Stimulated activated CD8-positive, alpha-beta memory T cell treated with anti-CD3 and anti-CD28 coated beads, Interleukin-7, amount 100 ng/mL, for 48 hours (primary cell): Measurements from ENCODE around the gene MRPS15.

Experiments used
- DNase-seq, 2 donors: peaks; one replicate each; pipeline ENCODE4 v3.0.0-alpha.2; 2020; ENCODE audit warnings: low read depth in 1 of 2; ENCODE audit errors: extremely low read depth in 1 of 2

Gene MRPS15

DNA sequence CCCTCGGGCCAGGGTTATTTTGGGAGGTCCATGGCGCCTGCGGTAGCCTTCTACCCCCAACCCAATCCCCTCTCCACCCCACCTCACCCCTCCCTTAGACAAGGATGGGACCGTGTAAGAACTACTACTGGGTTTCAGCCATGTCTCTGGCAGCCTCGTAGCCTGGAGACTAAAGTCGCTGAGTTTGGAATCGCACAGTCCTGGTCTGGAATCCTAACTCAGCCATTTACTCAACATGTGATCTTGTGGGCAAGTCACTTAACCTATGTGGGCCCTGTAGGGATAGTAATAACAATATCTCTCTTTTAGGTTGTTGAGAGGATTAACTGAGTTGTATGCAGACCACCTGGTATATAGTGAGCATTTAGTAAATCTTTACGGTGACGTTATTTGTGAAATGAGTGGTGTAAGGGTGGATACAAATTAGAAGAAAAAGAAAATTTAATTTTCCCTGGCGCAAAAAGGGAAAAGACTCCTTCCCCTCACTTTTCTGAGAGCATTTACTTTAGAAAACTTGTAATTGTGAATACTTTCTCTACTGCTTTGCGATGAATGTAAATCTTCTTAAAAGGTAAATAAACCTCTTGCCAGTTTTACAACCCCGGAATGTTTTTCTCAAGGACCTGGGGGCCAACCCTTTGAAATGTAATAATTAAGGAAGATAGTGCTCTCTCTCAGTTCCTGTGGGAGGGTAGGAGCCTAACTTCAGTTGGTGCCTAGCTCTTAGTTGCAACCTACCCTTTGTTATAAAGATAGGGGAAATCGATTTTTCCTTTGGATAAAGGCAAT is 615 bp upstream of the MRPS15 start:
- DNase-seq: no peak

DNA sequence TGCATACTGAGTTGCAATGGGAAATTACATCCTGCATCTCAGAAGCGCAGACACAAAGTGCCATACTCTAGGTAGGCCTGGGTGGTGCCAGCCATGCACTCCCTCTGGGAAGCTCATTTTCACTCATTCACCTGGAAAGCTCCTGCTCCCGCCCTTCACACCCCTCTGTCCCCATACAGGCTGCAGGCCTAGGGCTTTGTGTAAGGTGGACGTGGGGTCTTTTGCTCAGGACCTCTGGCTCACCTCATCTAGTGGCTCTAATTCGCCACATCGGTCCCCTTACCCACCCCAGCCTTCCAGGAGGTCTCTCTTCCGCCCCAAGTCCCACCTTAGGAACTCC is 751 bp downstream of the MRPS15 start:
- DNase-seq: no peak

DNA sequence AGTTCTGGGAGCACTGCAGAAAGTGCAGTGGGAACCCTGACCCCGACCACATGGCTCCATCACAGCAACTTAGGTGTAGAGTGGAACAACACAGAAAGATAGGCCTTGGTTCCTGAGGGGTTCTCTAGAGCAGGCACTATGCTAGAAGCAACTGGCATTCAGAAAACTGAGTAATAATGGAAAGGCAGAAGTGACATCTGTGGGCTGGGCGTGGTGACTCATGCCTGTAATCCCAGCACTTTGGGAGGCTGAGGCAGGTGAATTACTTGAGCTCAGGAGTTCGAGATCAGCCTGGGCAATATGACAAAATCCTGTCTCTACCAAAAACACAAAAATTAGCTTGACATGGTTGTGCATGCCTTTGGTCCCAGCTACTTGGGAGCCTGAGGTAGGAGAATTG is 5.3 kb downstream of the MRPS15 start:
- peak; percentile 18 to 64 for DNase-seq

DNA sequence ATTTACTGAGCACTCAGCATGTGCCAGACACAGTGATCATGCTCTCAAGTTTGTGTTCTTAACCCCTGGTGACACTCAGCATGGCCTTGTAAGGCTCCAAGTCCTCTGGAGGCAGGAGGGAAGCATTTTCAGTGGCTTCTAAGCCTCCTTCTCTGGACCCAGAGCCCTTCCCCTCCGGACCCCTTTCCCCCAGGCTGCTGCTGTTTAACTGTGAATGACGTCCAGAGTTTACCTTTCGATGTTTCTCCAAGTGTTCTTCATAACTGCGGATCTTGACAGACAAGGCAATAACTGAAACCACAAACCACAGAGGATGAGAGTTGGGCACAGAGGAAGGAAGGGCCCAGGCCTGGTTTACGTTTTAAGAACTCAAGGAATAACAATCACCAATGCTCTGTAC is 6.5 kb downstream of the MRPS15 start:
- no peak for DNase-seq

DNA sequence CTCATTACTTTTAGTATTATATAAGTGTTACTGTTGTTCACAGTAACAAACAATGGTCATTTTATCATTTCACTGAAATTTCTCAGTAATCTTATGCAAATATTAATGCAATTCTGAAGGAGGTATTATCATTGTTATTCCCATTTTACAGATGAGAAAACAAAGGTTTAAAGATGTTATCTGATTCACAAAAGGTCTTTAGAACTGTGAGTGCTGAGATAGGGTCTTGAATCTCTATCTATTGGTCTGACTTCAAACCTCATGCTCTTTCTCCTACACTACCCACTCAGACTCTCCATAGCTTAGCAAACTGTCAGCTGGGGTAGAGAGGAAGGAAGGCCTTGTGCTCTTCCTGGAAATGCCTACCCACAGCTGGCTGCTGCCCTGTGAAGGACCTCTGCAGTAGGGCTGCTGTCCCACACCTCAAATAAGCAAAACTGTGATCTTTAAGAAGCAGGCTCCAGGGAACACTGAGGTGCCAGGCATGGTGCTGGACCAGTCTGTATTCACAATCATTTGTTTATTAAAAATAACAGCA is 7.7 kb downstream of the MRPS15 start:
- no peak for DNase-seq

DNA sequence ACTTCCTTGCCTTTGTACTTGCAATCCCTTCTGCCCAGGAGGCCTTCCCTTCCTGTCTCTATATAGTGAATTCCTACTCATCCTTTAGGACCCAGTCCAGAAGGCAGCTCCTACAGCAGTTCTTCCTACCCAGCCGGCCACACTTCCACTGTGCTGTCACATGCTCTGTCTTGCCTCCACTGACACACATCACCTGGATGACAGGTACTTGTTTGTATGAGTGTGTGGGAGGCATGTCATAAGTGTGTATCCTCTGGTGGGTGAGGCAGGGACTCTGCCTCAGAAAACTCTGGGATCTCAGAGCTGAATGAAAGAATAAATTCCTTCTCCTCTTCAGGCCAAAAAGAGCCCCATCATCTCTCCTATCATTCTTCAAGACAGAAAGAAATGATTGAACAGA is 8.8 kb downstream of the MRPS15 start:
- DNase-seq: no peak

DNA sequence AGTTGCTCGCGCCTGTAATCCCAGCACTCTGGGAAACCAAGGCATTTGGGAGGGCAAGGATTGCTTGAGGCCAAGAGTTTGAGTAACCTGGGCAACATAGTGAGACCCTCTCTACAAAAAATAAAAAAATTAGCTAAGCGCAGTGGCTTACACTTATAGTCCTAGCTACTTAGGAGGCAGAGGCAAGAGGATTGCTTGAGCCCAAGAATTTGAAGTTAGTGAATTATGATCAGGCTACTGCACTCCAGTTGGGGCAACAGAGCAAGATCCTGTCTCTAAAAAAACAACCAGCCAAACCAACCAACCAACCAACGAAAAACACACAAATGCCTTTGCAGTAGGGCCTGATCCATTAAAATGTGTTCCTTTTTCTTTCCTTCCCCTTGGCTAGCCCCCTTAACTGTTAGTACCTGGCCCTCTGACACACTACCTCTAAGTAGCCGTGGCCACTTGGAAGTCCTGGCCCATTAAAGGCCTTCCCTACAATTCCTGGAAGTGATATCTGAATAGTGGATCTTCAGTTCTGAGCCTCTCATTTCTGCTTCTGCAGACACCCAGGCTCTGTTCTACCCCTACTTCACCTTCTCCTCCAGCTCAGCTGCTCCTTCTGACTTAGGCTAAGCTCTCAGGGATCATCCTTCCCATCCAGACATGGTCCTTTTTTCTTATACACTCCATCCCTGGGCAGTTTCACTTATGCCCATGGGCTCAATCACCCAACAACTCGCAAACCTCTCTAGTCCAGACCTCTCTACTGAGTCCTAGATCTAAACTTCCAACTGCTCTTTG is 10.4 kb downstream of the MRPS15 start:
- DNase-seq: no peak

DNA sequence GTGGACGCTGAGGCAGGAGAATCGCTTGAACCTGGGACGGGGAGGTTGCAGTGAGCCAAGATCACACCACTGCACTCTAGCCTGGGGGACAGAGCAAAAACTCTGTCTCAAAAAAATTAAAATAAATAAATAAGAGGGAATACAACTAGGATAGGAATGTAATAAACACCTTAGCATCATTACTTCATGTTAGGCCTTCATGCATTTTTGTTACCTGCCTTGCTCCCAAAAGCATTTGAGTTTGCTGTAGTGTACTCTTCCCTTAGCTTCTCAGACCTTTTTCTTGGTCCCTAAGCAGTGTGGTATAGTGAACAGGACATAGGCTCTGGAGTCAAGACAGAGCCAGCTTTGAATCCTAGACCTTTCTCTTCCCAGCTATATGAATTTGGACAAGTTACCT is 11.1 kb downstream of the MRPS15 start:
- DNase-seq: no peak

DNA sequence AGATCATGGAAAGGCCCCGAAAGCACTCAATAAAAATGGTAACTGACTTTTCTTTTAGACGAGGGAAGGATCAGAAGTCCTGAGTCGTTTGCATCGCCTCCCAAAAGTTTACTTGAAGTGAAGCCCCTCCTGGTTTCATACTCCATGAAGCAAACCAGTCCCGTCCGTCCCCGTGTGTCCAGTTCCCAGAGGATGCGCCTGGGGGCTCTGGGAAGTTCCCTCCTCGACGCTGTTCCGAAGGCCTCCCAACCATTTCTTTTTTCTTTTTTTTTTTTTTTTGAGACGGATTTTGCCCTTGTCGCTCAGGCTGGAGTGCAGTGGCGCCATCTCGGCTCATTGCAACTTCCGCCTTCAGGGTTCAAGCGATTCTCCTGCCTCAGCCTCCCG is 13.3 kb downstream of the MRPS15 start:
- no peak for DNase-seq

DNA sequence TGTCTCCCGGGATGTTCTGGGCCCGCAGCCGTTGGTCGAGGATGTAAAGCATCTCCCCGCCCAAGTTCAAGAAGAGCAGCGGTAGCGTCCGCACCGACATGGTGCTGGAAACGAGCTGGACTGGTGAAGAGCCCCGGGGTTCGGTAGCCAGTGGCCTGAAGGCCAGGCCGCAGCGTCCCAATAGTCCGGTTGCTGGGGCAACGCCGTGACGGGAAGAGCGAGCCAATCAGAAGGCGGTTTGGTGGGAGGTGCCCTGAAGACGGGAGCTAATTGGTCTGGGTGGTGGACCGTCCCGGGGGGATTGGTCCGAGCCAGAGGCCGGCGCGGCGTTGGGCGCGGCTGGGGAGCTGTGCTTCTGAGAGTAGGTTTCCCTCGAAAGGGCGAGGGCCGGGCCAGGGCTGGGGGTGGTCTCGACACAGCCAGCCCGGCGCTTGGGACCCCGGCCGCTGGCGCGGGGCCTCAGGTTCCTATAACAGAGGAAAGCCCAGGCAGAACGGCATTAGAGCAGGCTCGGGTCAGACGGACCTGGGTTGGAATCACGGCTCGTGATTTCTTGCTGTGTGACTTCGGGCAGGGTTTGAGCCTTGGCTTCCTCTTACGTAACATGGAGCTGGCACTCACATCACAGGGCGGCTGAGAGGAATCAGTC is 13.8 kb downstream of the MRPS15 start, which contains the start of gene OSCP1:
Gene OSCP1 (minus strand): TSS at position 182 of the 649 bp plus-strand sequence. CDS start 82 bp downstream, at position 100.
- peak; percentile 69 to 83 for DNase-seq

DNA sequence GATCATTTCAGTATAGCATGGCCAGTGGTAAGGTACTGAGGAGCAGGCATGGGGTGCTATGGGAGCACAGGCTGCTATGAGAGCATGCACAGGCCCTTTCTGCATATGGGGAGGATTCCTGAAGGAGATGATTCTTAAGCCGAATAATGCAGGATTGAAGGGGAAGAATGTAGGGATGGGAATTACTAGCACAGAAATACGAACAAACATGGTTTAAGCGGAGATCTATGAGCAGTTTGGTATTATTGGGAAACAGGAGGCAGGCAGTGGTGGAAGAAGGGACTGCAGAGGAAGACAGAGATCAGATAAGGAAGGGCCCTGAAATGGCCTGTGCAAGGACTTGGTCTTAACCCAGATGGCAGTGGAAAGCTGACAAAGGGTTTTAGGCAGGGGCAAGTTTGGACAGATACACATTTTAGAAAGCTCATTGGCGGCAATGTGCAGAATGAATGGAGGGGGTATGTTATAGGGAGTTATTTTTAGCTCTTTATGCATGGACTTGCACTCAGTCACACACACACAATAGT is 15.6 kb downstream of the MRPS15 start:
- DNase-seq: no peak

DNA sequence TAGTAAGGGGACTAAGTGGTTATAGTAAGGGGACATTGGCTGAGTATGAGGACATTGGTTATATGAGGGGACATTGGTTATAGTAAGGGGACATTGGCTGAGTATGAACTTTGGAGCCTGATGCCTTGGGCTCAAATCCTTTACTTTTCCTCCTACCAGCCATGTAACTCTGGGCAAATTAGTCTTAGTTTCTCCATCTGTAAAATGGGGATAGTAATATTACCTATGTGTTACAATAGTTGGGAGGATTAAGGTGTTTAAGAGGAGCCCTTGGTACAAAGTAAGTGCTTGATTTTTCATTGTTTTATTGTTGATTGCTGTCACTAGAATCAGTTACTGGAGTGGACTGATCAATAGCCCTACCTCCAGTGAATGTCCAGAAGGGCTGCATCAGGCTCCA is 16.7 kb downstream of the MRPS15 start:
- DNase-seq: no peak

DNA sequence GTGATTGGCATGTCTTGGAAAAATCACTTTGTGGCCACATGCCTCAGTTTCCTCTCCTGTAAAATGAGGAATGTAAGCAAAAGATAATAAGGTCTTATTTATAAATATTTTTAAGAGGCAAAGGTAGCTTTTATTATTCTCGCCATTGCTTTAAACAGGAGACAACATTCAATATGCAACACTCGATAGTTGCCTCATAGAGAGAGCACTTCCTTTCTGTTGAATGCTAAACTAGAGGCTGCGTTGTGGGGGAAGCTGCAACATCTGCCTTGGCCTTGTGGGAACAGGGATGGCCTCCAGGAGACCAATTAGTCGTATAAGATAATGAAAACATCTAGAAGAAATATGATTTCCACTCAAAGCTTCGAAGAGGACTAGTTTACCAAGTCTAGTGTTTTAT is 17.4 kb downstream of the MRPS15 start:
- DNase-seq: no peak

DNA sequence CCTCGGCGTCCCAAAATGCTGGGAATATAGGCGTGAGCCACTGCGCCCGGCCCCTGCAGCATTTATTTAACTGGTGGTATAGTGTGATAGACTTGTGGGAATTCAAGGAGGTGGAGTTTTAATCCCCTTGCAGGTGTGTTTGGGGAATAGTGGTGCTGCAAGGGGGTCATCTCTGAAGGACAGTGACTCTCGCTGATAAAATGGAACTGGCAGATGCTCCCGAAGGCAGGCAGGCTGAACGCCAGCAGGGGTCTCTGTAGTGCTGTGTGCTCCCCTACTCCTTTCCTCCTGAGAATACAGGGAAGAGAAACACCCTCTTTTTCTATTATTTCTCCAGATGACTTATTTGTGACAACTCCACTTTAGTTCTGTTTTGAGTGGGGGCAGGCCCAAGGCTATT is 17.9 kb downstream of the MRPS15 start:
- no peak for DNase-seq

DNA sequence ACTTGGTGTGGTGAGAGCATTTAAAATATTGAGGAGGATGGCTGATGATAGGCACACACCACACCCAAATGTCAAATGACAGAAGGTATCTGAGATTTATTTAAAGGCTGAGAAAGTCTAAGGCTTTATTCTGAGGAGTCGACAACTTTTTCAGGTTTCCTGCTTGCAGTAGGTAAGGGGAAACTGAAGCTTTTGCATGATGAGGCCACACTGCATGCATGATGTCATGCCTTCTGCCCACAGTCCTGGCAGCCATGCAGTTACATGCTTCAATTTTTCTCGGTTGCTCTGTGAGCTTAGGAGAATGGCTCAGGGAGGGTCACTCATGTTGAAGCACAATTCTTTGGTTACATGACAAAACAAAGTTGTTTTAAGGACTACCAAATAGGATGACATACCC is 20.9 kb downstream of the MRPS15 start:
- no peak for DNase-seq

DNA sequence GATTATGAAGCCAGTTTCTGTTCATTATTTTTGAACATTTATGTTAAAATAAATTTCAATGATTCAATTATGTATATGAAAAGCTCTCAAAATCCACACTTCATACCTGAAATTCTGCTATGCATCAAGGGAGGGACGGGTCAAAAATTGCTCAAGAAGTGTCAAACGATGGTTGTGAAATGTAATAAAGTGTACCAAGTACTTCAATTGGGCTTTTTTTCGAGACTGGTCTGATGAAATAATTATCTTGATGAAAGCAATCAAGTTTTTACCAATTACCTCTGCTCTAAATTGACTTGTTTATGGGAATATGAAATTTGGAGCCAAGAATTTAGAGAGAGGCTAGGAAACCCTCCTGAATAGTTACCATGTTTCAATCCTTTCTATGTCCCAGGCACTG is 21.8 kb downstream of the MRPS15 start:
- DNase-seq: no peak

DNA sequence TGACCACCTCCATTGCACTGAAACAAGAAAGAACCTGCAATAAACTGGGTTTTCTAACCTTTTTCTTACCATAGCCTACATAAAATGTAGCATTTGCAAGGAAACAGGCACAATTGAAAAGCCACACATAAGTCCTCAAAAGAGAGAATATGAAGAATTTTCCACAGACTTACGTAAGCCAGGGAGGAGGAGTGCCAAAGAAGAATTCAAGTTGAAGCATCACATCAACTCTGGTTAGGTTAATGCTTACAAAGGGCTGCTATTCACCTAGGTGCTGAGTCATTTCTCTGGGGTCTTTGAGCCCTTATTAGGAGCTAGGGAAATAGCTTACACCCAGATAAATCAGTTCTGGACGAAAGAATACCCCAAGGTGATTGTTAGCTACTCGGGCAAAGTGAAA is 23.5 kb downstream of the MRPS15 start:
- DNase-seq: no peak

DNA sequence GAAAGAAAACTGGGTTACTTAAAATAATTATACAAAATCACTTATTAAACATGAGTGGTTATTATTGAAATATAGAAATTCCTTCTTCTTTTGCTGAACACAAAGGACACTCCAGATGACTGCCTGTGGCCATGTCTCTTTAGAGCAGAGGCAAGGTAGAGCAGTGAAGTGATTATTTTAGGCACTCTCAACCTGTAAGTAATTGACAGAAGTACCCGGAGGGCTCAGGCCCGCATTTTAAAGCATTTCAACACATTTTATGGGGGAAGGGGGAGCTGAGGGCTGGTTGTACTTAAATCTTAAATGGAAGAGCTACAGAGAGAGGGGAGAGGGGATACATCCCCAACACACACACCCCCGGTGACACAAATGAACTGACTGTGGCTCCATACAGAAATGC is 24.1 kb downstream of the MRPS15 start:
- no peak for DNase-seq

DNA sequence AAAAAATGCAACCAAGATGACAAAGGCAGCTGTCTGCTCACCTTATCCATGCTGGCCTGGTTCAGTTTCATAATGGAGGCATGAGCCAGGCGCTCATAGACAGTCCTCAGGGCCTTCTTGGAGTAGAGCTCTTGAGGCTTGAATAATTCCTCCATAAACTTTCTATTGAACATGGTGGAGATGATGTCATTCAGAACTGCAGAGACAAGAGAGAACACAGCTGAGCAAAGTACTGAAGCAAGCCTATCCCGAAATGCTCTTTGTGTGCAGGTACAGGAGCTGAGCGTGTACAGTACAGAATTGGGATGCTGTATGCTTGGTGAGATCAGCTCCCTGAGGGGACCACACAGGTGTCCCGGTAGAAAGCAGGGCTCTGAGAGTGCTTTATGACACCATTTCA is 25.5 kb downstream of the MRPS15 start:
- DNase-seq: no peak

DNA sequence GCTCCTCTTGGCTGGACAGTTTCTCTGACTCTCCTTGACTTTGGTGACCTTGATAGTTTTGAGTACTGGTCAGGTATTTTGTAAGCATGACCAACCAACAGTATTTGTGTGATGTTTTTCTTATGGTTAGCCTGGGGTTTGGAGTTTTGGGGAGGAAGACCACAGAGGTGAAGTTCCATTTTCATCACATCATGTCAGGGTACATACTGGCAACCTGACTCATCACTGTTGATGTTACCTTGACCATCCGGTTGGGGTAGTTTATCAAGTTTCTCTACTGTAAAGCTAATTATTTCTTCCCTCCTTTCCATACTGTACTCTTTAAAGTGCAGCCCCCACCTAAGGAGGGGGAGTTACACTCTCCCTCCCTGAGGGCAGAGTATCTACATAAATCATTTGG is 27.4 kb downstream of the MRPS15 start:
- DNase-seq: no peak

DNA sequence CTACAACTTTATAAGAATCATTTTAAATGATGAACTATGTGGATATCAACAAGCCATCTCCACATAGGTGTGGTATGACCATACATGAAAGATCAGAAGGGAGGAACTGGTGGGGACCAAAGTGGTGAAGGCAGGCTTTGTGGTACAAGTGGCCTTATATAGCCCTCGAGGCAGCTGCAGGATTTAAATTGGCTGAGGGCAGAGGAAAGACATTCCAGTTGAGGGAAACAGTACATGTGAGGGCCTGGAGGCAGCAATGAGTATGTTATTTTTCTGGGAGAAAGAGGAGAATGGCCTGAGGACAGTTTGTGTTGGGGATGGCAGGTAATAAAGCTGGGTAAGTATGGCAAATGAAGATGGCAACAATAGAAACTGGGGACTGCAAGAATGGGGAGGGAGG is 31.1 kb downstream of the MRPS15 start:
- DNase-seq: no peak
